Thyroid gland (tissue), 4 donors: ENCODE results near the gene OR7C1. TPM values are rescaled to one million over a fixed set of nuclear protein-coding genes. Genes with fewer than 3 reads are reported as not detected.

Source experiments
- DNase-seq, 2 donors: peaks; one replicate each; pipeline ENCODE4 v3.0.0-alpha.2; 2019
- H3K27ac ChIP-seq, 3 donors: fragments of 200-600 bp; sonication (generic); 1 replicate in 2 of 3; 2 replicates in 1 of 3; pipeline ENCODE4 v1.5.1; 2016 to 2019; ENCODE audit warnings: mild to moderate bottlenecking in 1 of 3, moderate library complexity in 1 of 3
- H3K27me3 ChIP-seq: fragments of 200-600 bp; sonication (generic); one replicate; pipeline ENCODE4 v1.5.1; 2019
- H3K36me3 ChIP-seq, 2 donors: fragments of 200-600 bp; sonication (generic); one replicate each; pipeline ENCODE4 v1.5.1; 2016 to 2019
- H3K4me1 ChIP-seq, 2 donors: fragments of 200-600 bp; sonication (generic); one replicate each; pipeline ENCODE4 v1.5.1; 2017 to 2019
- H3K4me3 ChIP-seq, 3 donors: fragments of 200-600 bp; sonication (generic); replicated peaks in 1 of 3; 1 replicate in 2 of 3; 2 replicates in 1 of 3; pipeline ENCODE4 v1.5.1; 2016; ENCODE audit warnings: mild to moderate bottlenecking in 1 of 3
- H3K9me3 ChIP-seq: fragments of 200-600 bp; sonication (generic); one replicate; pipeline ENCODE4 v1.5.1; 2017
- CTCF ChIP-seq, 6 experiments: fragments of 200-600 bp in 3 of 6; fragments of 450-650 bp in 3 of 6; sonication (generic) in 3 of 6; IDR thresholded peaks; one replicate each; pipeline ENCODE4 v1.5.1; 2016 to 2019; ENCODE audit warnings: antibody characterized with exemption in 6 of 6, mild to moderate bottlenecking in 2 of 6, inconsistent platforms in 1 of 6, moderate library complexity in 1 of 6
- POLR2A ChIP-seq, 2 donors: fragments of 450-650 bp; IDR thresholded peaks; one replicate each; pipeline ENCODE4 v1.6.1; 2017; ENCODE audit warnings: antibody characterized with exemption in 2 of 2, mild to moderate bottlenecking in 2 of 2, moderate library complexity in 1 of 2
- WGBS, 2 donors: methylation state at CpG; one replicate each; pipeline ENCODE4 v1.1.5; 2017; 5-methylcytosine and 5-hydroxymethylcytosine counted together
- intact Hi-C: fragments of 100-400 bp; cut with DNase I; formaldehyde crosslinking; loops from one replicate; pipeline ENCODE4 v1.15.1; 2023
- small RNA-seq: library from RNA; depleted of rRNA; stranded (forward); fragments of <200 nt; gene quantifications from one replicate; pipeline ENCODE3, GENCODE V24; 2016
- total RNA-seq, 4 donors: library from RNA; depleted of rRNA; stranded (reverse); fragments of >200 nt; gene quantifications; one replicate each; pipeline ENCODE4 v1.2.3, GENCODE V29; 2016

Gene OR7C1
- total RNA-seq, 4 donors from 2014 or later, result under 0.01 TPM; not detected in 3

DNA sequence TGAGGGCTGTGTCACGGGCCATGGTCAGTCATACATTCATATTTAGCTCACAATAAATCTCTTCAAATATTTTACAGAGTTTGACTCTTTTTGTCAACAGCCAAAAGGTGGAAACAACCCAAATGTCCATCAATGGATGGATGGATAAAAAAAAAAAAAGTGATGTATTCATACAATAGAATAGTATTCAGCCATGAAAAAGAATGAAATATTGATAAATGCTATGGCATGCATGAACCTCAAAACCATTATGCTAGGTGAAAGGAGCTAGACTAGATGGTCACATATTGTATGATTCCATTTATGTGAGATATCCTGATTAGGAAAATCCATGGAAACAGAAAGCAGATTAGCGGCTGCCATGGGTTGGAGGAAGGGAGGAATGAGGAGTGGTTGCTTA is 72.9 kb downstream of the OR7C1 start:
- Histone ChIP-seq H3K27me3 (no peaks in the 10 kb centered on the region), H3K4me3 (no peak overlapping the region), H3K36me3 (no peaks in the 10 kb centered on the region), H3K4me1 (no peaks in the 10 kb centered on the region), H3K9me3 (no peaks in the 10 kb centered on the region), H3K27ac (no peak overlapping the region)
- 84 to 88% methylated on average over 2 of the region's 2 CpGs for WGBS, 2 donors
- intact Hi-C loops, result no loop called here
- DNase-seq, result no peak
- TF ChIP-seq CTCF (IDR thresholded peaks at IDR 0.05), result no peak
- TF ChIP-seq POLR2A (IDR thresholded peaks at IDR 0.05), result no peak

DNA sequence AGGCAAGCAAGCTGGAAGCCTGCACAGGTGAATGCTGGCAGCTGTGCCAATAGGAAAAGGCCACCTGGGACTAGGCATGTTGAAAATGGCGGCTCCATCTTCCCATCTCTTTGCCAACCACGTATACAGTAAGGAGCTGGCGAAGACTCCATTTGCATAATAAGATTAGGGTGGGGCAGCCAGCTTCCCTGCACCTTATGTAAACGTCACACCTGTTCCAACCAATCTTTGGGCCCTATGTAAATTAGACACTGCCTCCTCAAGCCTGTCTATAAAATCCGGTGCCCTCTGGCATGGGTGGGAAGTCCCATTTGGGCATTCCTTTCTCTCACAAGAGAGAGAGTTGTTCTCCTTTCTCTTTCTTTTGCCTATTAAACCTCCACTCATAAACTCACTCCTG is 73.4 kb downstream of the OR7C1 start:
- Histone ChIP-seq H3K27me3 (no peaks in the 10 kb centered on the region), H3K4me3 (no peak overlapping the region), H3K9me3 (no peaks in the 10 kb centered on the region), H3K36me3 (no peaks in the 10 kb centered on the region), H3K27ac (no peak overlapping the region), H3K4me1 (no peaks in the 10 kb centered on the region)
- 60 to 72% methylated on average over 5 of the region's 5 CpGs for WGBS, 2 donors
- DNase-seq, result no peak
- no peak for TF ChIP-seq CTCF (IDR thresholded peaks at IDR 0.05)
- no peak for TF ChIP-seq POLR2A (IDR thresholded peaks at IDR 0.05)
- intact Hi-C loops, result no loop called here

DNA sequence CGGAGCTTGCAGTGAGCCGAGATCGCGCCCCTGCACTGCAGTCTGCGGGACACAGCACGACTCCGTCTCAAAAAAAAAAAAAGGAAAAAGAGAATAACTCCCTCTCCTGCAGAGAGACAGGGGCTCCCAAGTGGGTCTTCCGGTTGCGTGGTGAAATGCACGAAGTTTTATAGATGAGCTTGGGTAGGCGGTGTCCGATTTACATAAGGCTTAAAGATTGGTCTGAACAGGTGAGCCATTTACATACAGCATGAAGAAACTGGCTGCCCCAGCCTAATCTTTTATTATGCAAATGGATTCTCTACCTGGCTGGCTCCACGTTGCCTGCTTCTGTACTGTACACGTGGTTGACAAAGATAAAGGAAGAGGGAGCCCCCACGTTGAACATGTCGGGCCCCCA is 76.2 kb downstream of the OR7C1 start:
- Histone ChIP-seq H3K27me3 (no peaks in the 10 kb centered on the region), H3K36me3 (no peaks in the 10 kb centered on the region), H3K27ac (no peak overlapping the region), H3K4me1 (no peaks in the 10 kb centered on the region), H3K9me3 (no peaks in the 10 kb centered on the region), H3K4me3 (no peak overlapping the region)
- 30 to 37% methylated on average over 16 of the region's 16 CpGs for WGBS, 2 donors
- intact Hi-C loops, result no loop called here
- no peak for DNase-seq
- no peak for TF ChIP-seq POLR2A (IDR thresholded peaks at IDR 0.05)
- no peak for TF ChIP-seq CTCF (IDR thresholded peaks at IDR 0.05)

- Histone ChIP-seq H3K4me3 (no peak overlapping the region), H3K9me3 (no peaks in the 10 kb centered on the region), H3K36me3 (no peaks in the 10 kb centered on the region), H3K4me1 (no peaks in the 10 kb centered on the region), H3K27ac (no peak overlapping the region), H3K27me3 (no peaks in the 10 kb centered on the region)
- intact Hi-C loops, result no loop called here
- DNase-seq, result no peak
- WGBS, 2 donors, result 73 to 86% methylated on average over 6 of the region's 6 CpGs
- no peak for TF ChIP-seq CTCF (IDR thresholded peaks at IDR 0.05)
- no peak for TF ChIP-seq POLR2A (IDR thresholded peaks at IDR 0.05)
These were observed 86.4 kb downstream of the OR7C1 start for GRCh38 chr19:14748601-14749000.

Small RNA genes lying within 50 kb of the gene (small RNA-seq; reads per million reads assigned to genes)
- not detected for gene AC005255.1

Other genes starting within 250 kb of the OR7C1 start
- gene ADGRE3, start 160.3 kb downstream of the OR7C1 start, total RNA-seq, result under 1 TPM in 1 of 4 donors, not detected in 3; 0.24 TPM
- 10 to 100 TPM; 22.8 to 50.1 (median 26.0) TPM for gene ZNF333, start 145.1 kb downstream of the OR7C1 start, total RNA-seq
- 1 to 10 TPM in 3 of 4 donors, under 1 TPM in 1; 0.33 to 6.0 (median 2.0) TPM for gene ADGRE2, start 56.6 kb downstream of the OR7C1 start, total RNA-seq
- gene OR7A5, start within 50 bp of the OR7C1 start, total RNA-seq, result not detected
- gene OR7A10, start 13.7 kb upstream of the OR7C1 start, total RNA-seq, result not detected
- gene OR7A17, start 50.9 kb upstream of the OR7C1 start, total RNA-seq, result not detected
- gene OR7C2, start 106.3 kb upstream of the OR7C1 start, total RNA-seq, result not detected
- gene SLC1A6, start 144.7 kb upstream of the OR7C1 start, total RNA-seq, result 1 to 10 TPM in 1 of 4 donors, under 1 TPM in 1, not detected in 2; 0.67 to 1.5 TPM
- gene CASP14, start 214.3 kb upstream of the OR7C1 start, total RNA-seq, result not detected
- gene OR1I1, start 247.0 kb upstream of the OR7C1 start, total RNA-seq, result not detected